ENCODE results near the gene PTGES. TPM values are rescaled to one million over a fixed set of nuclear protein-coding genes. Genes with fewer than 3 reads are reported as not detected.

Gene PTGES
- total RNA-seq, 1 experiment from 2014 or later: 17.2 TPM

- DNase-seq (ENCODE audit: low read depth, low spot score): no peak
- no peak overlapping the region for H3K27ac ChIP-seq (ENCODE audit: low read depth, low read length)
- TF ChIP-seq SRF (IDR thresholded peaks at IDR 0.05; ENCODE audit: low read depth) (no peak), ZFX (IDR thresholded peaks at IDR 0.05) (no peak), REST (IDR thresholded peaks at IDR 0.05; ENCODE audit: low read depth) (no peak), ATF3 (IDR thresholded peaks at IDR 0.05) (no peak), FOSL1 (IDR thresholded peaks at IDR 0.05; ENCODE audit: low read depth) (no peak), EZH2phosphoT487 (IDR thresholded peaks at IDR 0.05; ENCODE audit: borderline replicate concordance) (no peak), ELF1 (IDR thresholded peaks at IDR 0.05; ENCODE audit: borderline replicate concordance, low read depth) (no peak), EGR1 (IDR thresholded peaks at IDR 0.05; ENCODE audit: low read depth) (no peak), TCF7L2 (IDR thresholded peaks at IDR 0.05; ENCODE audit: borderline replicate concordance, extremely low read depth, insufficient read depth, insufficient read length) (no peak), POLR2A (IDR thresholded peaks at IDR 0.05; ENCODE audit: borderline replicate concordance, extremely low read depth, insufficient read depth, insufficient read length) (no peak), SP1 (IDR thresholded peaks at IDR 0.05; ENCODE audit: low read depth) (no peak), SIN3A (IDR thresholded peaks at IDR 0.05; ENCODE audit: low read depth) (no peak), RAD21 (IDR thresholded peaks at IDR 0.05; ENCODE audit: low read depth) (no peak), ZNF274 (IDR thresholded peaks at IDR 0.05; ENCODE audit: low read depth, low read length) (no peak), CBX3 (IDR thresholded peaks at IDR 0.05; ENCODE audit: low read depth) (no peak), POLR2AphosphoS5 (IDR thresholded peaks at IDR 0.05; ENCODE audit: low read depth, low read length) (no peak), CTCF (IDR thresholded peaks at IDR 0.05 in 2 of 3, conservative IDR thresholded peaks at IDR 0.05 in 1 of 3; ENCODE audit: borderline replicate concordance in 1 of 3, insufficient read depth in 1 of 3, low read depth in 2 of 3, low read length in 2 of 3) (no peak), YY1 (IDR thresholded peaks at IDR 0.05; ENCODE audit: extremely low read depth, insufficient replicate concordance, low read depth, low read length) (no peak), MAX (IDR thresholded peaks at IDR 0.05) (no peak), CEBPB (IDR thresholded peaks at IDR 0.05; ENCODE audit: low read depth) (no peak)
- no peaks in the 10 kb centered on the region for H3K36me3 ChIP-seq (ENCODE audit: control insufficient read depth in 1 of 2, insufficient read depth in 2 of 2, low read length in 2 of 2)
- H3K4me2 ChIP-seq (ENCODE audit: low read length): no peak overlapping the region
- H3K4me3 ChIP-seq (replicated peaks in 1 of 2; ENCODE audit: low read depth in 1 of 2, low read length in 2 of 2): no peak overlapping the region
- H3K9ac ChIP-seq (ENCODE audit: low read length): no peak overlapping the region
- no peaks in the 10 kb centered on the region for H3K9me2 ChIP-seq (ENCODE audit: insufficient read depth)
- no peak overlapping the region for H2AFZ ChIP-seq (ENCODE audit: low read depth, low read length, poor library complexity, severe bottlenecking)
- H3K9me3 ChIP-seq (ENCODE audit: control insufficient read depth in 1 of 2, insufficient read depth in 1 of 2, low read depth in 1 of 2, low read length in 2 of 2): no peaks in the 10 kb centered on the region
- no peak for ATAC-seq
- H4K20me1 ChIP-seq (ENCODE audit: insufficient read depth): no peaks in the 10 kb centered on the region
- no peaks in the 10 kb centered on the region for H3K79me2 ChIP-seq (ENCODE audit: insufficient read depth, low read length)
- CTCF ChIA-PET: no interaction called here
- POLR2A ChIA-PET: no interaction called here
- intact Hi-C loops (cut with micrococcal nuclease): no loop called here
- no TSS peak for BruUV-seq (replicated peaks)
- RAD21 ChIA-PET (ENCODE audit: low non-redundant PET in 1 of 2, low total read pairs in 2 of 2, uncharacterized antibody in 2 of 2, unreplicated experiment in 2 of 2): no interaction called here
- no peaks in the 10 kb centered on the region for H3K27me3 ChIP-seq (ENCODE audit: insufficient read depth, low read length)
- peaks cover 0 to 5% of the 10 kb centered on the region in 2 experiments; a peak in 3 of 4 replicates for H3K4me1 ChIP-seq (ENCODE audit: control insufficient read depth in 1 of 2, insufficient read depth in 2 of 2, low read length in 2 of 2)
Measured at GRCh38 chr9:129731477-129732085, 21.3 kb downstream of the PTGES start.

Measured in HCT116 (cell line).